Loucy (cell line): Measurements from ENCODE around the gene THBS4.

Experiments used
- EZH2phosphoT487 ChIP-seq: fragments of 200-600 bp; IDR thresholded peaks from 2 replicates; pipeline ENCODE4 v1.6.1; 2018; ENCODE audit warnings: antibody characterized with exemption, mild to moderate bottlenecking, moderate library complexity, borderline replicate concordance
- TF ChIP-seq, protein P1 (sequence below): fragments of 200-600 bp; sonication (generic); conservative IDR thresholded peaks from 2 replicates; pipeline ENCODE4 v1.5.1; 2014; ENCODE audit warnings: mild to moderate bottlenecking, antibody characterized with exemption, low read length

GRCh38 chr5:80109646-80110478 lies 74.7 kb downstream of the THBS4 start:
- TF ChIP-seq, protein P1, sequence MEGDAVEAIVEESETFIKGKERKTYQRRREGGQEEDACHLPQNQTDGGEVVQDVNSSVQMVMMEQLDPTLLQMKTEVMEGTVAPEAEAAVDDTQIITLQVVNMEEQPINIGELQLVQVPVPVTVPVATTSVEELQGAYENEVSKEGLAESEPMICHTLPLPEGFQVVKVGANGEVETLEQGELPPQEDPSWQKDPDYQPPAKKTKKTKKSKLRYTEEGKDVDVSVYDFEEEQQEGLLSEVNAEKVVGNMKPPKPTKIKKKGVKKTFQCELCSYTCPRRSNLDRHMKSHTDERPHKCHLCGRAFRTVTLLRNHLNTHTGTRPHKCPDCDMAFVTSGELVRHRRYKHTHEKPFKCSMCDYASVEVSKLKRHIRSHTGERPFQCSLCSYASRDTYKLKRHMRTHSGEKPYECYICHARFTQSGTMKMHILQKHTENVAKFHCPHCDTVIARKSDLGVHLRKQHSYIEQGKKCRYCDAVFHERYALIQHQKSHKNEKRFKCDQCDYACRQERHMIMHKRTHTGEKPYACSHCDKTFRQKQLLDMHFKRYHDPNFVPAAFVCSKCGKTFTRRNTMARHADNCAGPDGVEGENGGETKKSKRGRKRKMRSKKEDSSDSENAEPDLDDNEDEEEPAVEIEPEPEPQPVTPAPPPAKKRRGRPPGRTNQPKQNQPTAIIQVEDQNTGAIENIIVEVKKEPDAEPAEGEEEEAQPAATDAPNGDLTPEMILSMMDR: no peak
- TF ChIP-seq EZH2phosphoT487: no peak
